Naive thymus-derived CD4-positive, alpha-beta T cell (primary cell): Measurements from ENCODE around the gene KCNH8. TPM values are rescaled to one million over a fixed set of nuclear protein-coding genes. Genes with fewer than 3 reads are reported as not detected.

ENCODE experiments used
- ATAC-seq: fragments of 150-1000 bp; cut with Tn5 transposase; 2 replicates; pipeline ENCODE4 v1.10.0; 2021; ENCODE audit warnings: mild to moderate bottlenecking, moderate library complexity
- CTCF ChIA-PET: fragments of 350-600 bp; sonication (Branson Sonifier 250); formaldehyde crosslinking; loops from one replicate; lab custom pipeline; 2021; ENCODE audit warnings: antibody characterized with exemption; lab: Charles Lee
- POLR2A ChIA-PET: fragments of 350-600 bp; sonication (Branson Sonifier 250); formaldehyde crosslinking; loops from one replicate; lab custom pipeline; 2021; ENCODE audit warnings: antibody characterized with exemption, inconsistent platforms; lab: Charles Lee
- DNase-seq, 9 donors: peaks; one replicate each; pipeline versions ENCODE4 v3.0.0 to v3.0.0-alpha.2; 2020 to 2022; ENCODE audit warnings: mixed read lengths in 1 of 9
- H3K27ac ChIP-seq: one replicate; pipeline ENCODE4 v1.7.0; 2013; ENCODE audit warnings: mild to moderate bottlenecking, low read depth, low read length, moderate library complexity
- H3K27me3 ChIP-seq, 2 donors: one replicate each; pipeline ENCODE4 v1.7.0; 2013; ENCODE audit warnings: low read length in 2 of 2, mild to moderate bottlenecking in 2 of 2, moderate library complexity in 2 of 2; ENCODE audit not compliant: control insufficient read depth in 2 of 2, insufficient read depth in 2 of 2
- H3K36me3 ChIP-seq, 3 experiments: 1 replicate in 2 of 3; 2 replicates in 1 of 3; pipeline ENCODE4 v1.7.0; 2013; ENCODE audit warnings: low read length in 3 of 3, mild to moderate bottlenecking in 3 of 3, moderate library complexity in 1 of 3; ENCODE audit not compliant: insufficient read depth in 3 of 3, control insufficient read depth in 2 of 3
- H3K4me1 ChIP-seq, 2 donors: one replicate each; pipeline ENCODE4 v1.7.0; 2013; ENCODE audit warnings: low read length in 2 of 2, mild to moderate bottlenecking in 2 of 2, moderate library complexity in 1 of 2; ENCODE audit not compliant: control insufficient read depth in 2 of 2, insufficient read depth in 2 of 2
- H3K4me3 ChIP-seq: 2 replicates; pipeline ENCODE4 v1.7.0; 2013; ENCODE audit warnings: mild to moderate bottlenecking, low read length
- H3K9me3 ChIP-seq, 3 experiments: 1 replicate in 2 of 3; 2 replicates in 1 of 3; pipeline ENCODE4 v1.7.0; 2013; ENCODE audit warnings: low read length in 3 of 3; ENCODE audit not compliant: control insufficient read depth in 2 of 3
- H3K27ac Mint-ChIP-seq, 9 donors: one replicate each; pipeline ENCODE4 v1.8.0; 2020 to 2022; ENCODE audit warnings: mixed read lengths in 9 of 9, mild to moderate bottlenecking in 8 of 9, moderate library complexity in 5 of 9, inconsistent platforms in 2 of 9
- H3K27me3 Mint-ChIP-seq, 5 donors: one replicate each; pipeline ENCODE4 v1.8.0; 2021 to 2022; ENCODE audit warnings: mixed read lengths in 5 of 5, mild to moderate bottlenecking in 1 of 5
- H3K36me3 Mint-ChIP-seq, 5 donors: one replicate each; pipeline ENCODE4 v1.8.0; 2020 to 2022; ENCODE audit warnings: mixed read lengths in 5 of 5, mild to moderate bottlenecking in 3 of 5, inconsistent platforms in 1 of 5
- H3K4me1 Mint-ChIP-seq, 7 donors: one replicate each; pipeline ENCODE4 v1.8.0; 2020 to 2022; ENCODE audit warnings: mixed read lengths in 7 of 7, mild to moderate bottlenecking in 3 of 7, inconsistent platforms in 1 of 7
- H3K4me3 Mint-ChIP-seq, 10 donors: one replicate each; pipeline ENCODE4 v1.8.0; 2020 to 2022; ENCODE audit warnings: mild to moderate bottlenecking in 10 of 10, mixed read lengths in 10 of 10, moderate library complexity in 6 of 10, inconsistent platforms in 2 of 10
- H3K9me3 Mint-ChIP-seq, 11 donors: one replicate each; pipeline ENCODE4 v1.8.0; 2020 to 2022; ENCODE audit warnings: mixed read lengths in 11 of 11, mild to moderate bottlenecking in 4 of 11, inconsistent platforms in 1 of 11, moderate library complexity in 1 of 11
- intact Hi-C, 2 donors: fragments of 100-400 bp; cut with micrococcal nuclease; formaldehyde crosslinking; loops; one replicate each; pipeline ENCODE4 v1.15.1; 2023
- polyA plus RNA-seq, 2 donors: library from polyadenylated mRNA; unstranded; fragments of 300-500 nt; fragmentation: Illumina TruSeq; gene quantifications; one replicate each; pipeline ENCODE4 v1.2.3, GENCODE V29; 2021
- total RNA-seq, 6 experiments: library from RNA in 5 of 6; stranded (reverse) in 5 of 6; gene quantifications; 1 replicate in 5 of 6; 2 replicates in 1 of 6; pipeline ENCODE4 v1.2.3 and lab custom pipeline; 2021 to 2026

KCNH8 gene
- total and polyA plus RNA-seq, 7 experiments from 2014 or later = 0.16 to 0.29 (median 0.22) TPM; not detected in 4

- no peaks in the 10 kb centered on the region for H3K4me1 ChIP-seq
- H3K27ac ChIP-seq = no peak overlapping the region
- Mint-ChIP-seq H3K4me3 (no peak overlapping the region), H3K36me3 (no peaks in the 10 kb centered on the region), H3K27ac (no peak overlapping the region), H3K4me1 (no peaks in the 10 kb centered on the region), H3K9me3 (peaks cover 0 to 7% (median 2%) of the 10 kb centered on the region in 11 donors), H3K27me3 (peaks cover 0 to 10% (median 0%) of the 10 kb centered on the region in 5 donors)
- ATAC-seq (no peak), DNase-seq (no peak)
- intact Hi-C loops = no loop called here
- H3K9me3 ChIP-seq = no peaks in the 10 kb centered on the region
- no peak overlapping the region for H3K4me3 ChIP-seq
- ChIA-PET POLR2A (no interaction called here), CTCF (no interaction called here)
- H3K27me3 ChIP-seq = no peaks in the 10 kb centered on the region
- no peaks in the 10 kb centered on the region for H3K36me3 ChIP-seq
These were observed 284.4 kb downstream of the KCNH8 start for GRCh38 chr3:19432669-19433068.

GRCh38 chr3:19436746-19437145 lies 288.4 kb downstream of the KCNH8 start:
- H3K4me3 ChIP-seq = no peak overlapping the region
- Mint-ChIP-seq H3K27ac (no peak overlapping the region), H3K9me3 (peaks cover 0 to 2% (median 0%) of the 10 kb centered on the region in 11 donors), H3K4me3 (no peak overlapping the region), H3K27me3 (peaks cover 0 to 10% (median 0%) of the 10 kb centered on the region in 5 donors), H3K36me3 (no peaks in the 10 kb centered on the region), H3K4me1 (no peaks in the 10 kb centered on the region)
- ChIA-PET POLR2A (no interaction called here), CTCF (no interaction called here)
- H3K4me1 ChIP-seq = no peaks in the 10 kb centered on the region
- intact Hi-C loops = no loop called here
- ATAC-seq = no peak
- H3K27me3 ChIP-seq = no peaks in the 10 kb centered on the region
- no peak for DNase-seq
- no peak overlapping the region for H3K27ac ChIP-seq
- no peaks in the 10 kb centered on the region for H3K9me3 ChIP-seq
- H3K36me3 ChIP-seq = no peaks in the 10 kb centered on the region

DNA sequence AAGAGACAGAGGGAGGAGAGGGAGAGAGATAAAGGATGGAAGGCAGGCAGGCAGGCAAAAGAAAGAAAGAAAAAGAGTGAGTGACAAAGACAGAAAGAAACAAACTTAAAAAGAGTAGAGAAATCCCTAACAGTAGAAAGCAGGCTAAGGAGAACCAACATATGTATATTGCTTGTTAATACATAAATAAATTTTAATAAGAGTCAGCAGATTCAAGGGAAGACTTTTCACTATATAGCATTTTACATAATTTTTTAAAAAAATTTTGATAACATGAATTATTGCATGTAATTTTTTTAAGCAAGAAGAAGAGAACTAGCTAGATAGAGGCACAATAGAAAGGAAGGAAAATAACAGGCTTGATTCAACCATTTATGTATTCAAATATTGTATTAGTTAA lies 291.6 kb downstream of the KCNH8 start:
- no peaks in the 10 kb centered on the region for H3K27me3 Mint-ChIP-seq
- H3K27ac ChIP-seq = no peak overlapping the region
- H3K36me3 ChIP-seq = no peaks in the 10 kb centered on the region
- no peak overlapping the region for H3K4me3 ChIP-seq
- no peak for ATAC-seq
- H3K36me3 Mint-ChIP-seq = no peaks in the 10 kb centered on the region
- H3K4me3 Mint-ChIP-seq = no peak overlapping the region
- H3K9me3 ChIP-seq = no peaks in the 10 kb centered on the region
- no peak overlapping the region for H3K27ac Mint-ChIP-seq
- ChIA-PET POLR2A (no interaction called here), CTCF (no interaction called here)
- H3K4me1 Mint-ChIP-seq = no peaks in the 10 kb centered on the region
- intact Hi-C loops = no loop called here
- DNase-seq = no peak
- no peaks in the 10 kb centered on the region for H3K4me1 ChIP-seq
- H3K27me3 ChIP-seq = no peaks in the 10 kb centered on the region
- peaks cover 0 to 2% (median 0%) of the 10 kb centered on the region in 11 donors for H3K9me3 Mint-ChIP-seq

- Histone ChIP-seq H3K4me1 (no peaks in the 10 kb centered on the region), H3K36me3 (no peaks in the 10 kb centered on the region), H3K9me3 (no peaks in the 10 kb centered on the region), H3K27me3 (no peaks in the 10 kb centered on the region), H3K4me3 (no peak overlapping the region), H3K27ac (no peak overlapping the region)
- H3K4me3 Mint-ChIP-seq = no peak overlapping the region
- H3K9me3 Mint-ChIP-seq = peaks cover 0 to 5% (median 0%) of the 10 kb centered on the region in 11 donors
- intact Hi-C loops = no loop called here
- peaks cover 0 to 9% (median 0%) of the 10 kb centered on the region in 7 donors for H3K4me1 Mint-ChIP-seq
- no peaks in the 10 kb centered on the region for H3K36me3 Mint-ChIP-seq
- ATAC-seq (no peak), DNase-seq (no peak)
- ChIA-PET CTCF (no interaction called here), POLR2A (no interaction called here)
- H3K27me3 Mint-ChIP-seq = no peaks in the 10 kb centered on the region
- peak overlapping the region in 1 of 9 donors; percentile 45 for H3K27ac Mint-ChIP-seq
These were observed 297.8 kb downstream of the KCNH8 start for GRCh38 chr3:19446138-19446537.

DNA sequence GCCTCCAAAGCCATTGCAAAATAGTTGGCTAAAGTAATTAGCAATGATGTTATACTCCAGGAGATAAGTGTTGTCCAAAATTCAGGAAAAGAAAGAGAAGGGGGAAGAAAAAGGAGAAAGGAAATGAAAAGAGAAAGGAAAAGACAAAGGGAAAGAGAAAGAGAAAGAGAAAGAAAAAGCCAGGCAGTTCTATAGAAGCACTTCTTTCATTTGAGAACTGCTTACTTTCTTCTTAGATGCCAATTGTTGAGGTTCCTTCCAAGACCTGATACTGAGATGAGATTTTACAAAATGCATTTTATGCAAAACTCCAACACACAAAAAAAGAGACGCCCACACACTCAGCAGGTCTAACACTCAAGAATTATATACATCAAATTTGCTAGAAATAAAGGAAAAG lies 298.4 kb downstream of the KCNH8 start:
- no peak for ATAC-seq
- ChIA-PET CTCF (no interaction called here), POLR2A (no interaction called here)
- Histone ChIP-seq H3K27ac (no peak overlapping the region), H3K36me3 (no peaks in the 10 kb centered on the region), H3K4me3 (no peak overlapping the region), H3K9me3 (no peaks in the 10 kb centered on the region), H3K27me3 (no peaks in the 10 kb centered on the region), H3K4me1 (no peaks in the 10 kb centered on the region)
- no peak for DNase-seq
- Mint-ChIP-seq H3K4me1 (peaks cover 0 to 9% (median 0%) of the 10 kb centered on the region in 7 donors), H3K27me3 (no peaks in the 10 kb centered on the region), H3K4me3 (no peak overlapping the region), H3K9me3 (peaks cover 0 to 6% (median 0%) of the 10 kb centered on the region in 11 donors), H3K36me3 (no peaks in the 10 kb centered on the region), H3K27ac (peak overlapping the region in 1 of 9 donors; percentile 45)
- intact Hi-C loops = no loop called here

DNA sequence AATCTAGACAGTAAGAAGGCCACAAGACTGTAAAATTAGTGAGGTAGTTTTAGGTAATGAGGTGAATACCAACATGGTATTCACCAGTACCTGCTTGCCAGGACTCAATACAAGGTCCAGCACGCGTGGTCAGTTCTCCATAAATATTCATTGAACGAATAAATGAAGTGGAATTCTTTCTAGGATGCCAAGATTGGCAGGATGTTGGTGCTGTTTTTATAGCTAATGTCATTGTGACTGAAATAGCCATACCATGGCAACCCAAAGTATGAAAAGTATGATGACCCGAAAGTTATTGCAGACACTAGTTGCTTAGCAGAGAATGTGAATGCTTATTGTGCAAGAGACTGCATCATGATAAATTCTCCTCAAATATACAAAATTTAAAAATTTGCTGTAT lies 307.2 kb downstream of the KCNH8 start:
- Mint-ChIP-seq H3K27me3 (peaks cover 0 to 5% (median 0%) of the 10 kb centered on the region in 5 donors), H3K4me3 (no peak overlapping the region), H3K9me3 (peaks cover 0 to 9% (median 0%) of the 10 kb centered on the region in 11 donors), H3K36me3 (no peaks in the 10 kb centered on the region), H3K4me1 (no peaks in the 10 kb centered on the region), H3K27ac (no peak overlapping the region)
- Histone ChIP-seq H3K9me3 (no peaks in the 10 kb centered on the region), H3K4me3 (no peak overlapping the region), H3K36me3 (no peaks in the 10 kb centered on the region), H3K27ac (no peak overlapping the region), H3K27me3 (no peaks in the 10 kb centered on the region), H3K4me1 (no peaks in the 10 kb centered on the region)
- ATAC-seq (no peak), DNase-seq (no peak)
- CTCF ChIA-PET = no interaction called here
- POLR2A ChIA-PET = no interaction called here
- intact Hi-C loops = no loop called here

DNA sequence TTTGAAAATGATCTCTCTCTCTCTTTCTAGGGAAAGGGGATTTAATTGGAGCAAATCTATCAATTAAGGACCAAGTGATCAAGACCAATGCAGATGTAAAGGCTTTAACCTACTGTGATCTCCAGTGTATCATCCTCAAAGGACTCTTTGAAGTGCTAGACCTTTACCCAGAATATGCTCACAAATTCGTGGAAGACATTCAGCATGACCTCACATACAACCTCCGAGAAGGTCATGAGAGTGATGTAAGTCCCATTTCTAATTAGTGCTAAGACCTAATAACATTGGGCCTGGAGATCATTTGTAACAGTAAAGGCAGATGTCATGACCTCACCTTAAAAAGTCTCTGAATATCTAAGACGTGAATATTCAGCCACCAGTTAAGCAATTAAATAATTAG lies 308.4 kb downstream of the KCNH8 start:
- intact Hi-C loops = no loop called here

More for the DNA sequence above, 308.4 kb downstream of the KCNH8 start:
- ATAC-seq (no peak), DNase-seq (no peak)
- no peak overlapping the region for H3K27ac Mint-ChIP-seq
- no peak overlapping the region for H3K27ac ChIP-seq
- CTCF ChIA-PET = no interaction called here
- no peaks in the 10 kb centered on the region for H3K4me1 Mint-ChIP-seq
- H3K27me3 ChIP-seq = no peaks in the 10 kb centered on the region
- POLR2A ChIA-PET = no interaction called here
- no peaks in the 10 kb centered on the region for H3K36me3 Mint-ChIP-seq
- no peak overlapping the region for H3K4me3 Mint-ChIP-seq
- no peaks in the 10 kb centered on the region for H3K9me3 ChIP-seq
- no peak overlapping the region for H3K4me3 ChIP-seq
- H3K36me3 ChIP-seq = no peaks in the 10 kb centered on the region
- H3K4me1 ChIP-seq = no peaks in the 10 kb centered on the region
- H3K27me3 Mint-ChIP-seq = peaks cover 0 to 5% (median 0%) of the 10 kb centered on the region in 5 donors
- peaks cover 0 to 13% (median 0%) of the 10 kb centered on the region in 11 donors for H3K9me3 Mint-ChIP-seq
